ENCODE data around the gene RHOH. TPM values are rescaled to one million over a fixed set of nuclear protein-coding genes. Genes with fewer than 3 reads are reported as not detected.

The RHOH gene
- total RNA-seq, 1 donor from 2014 or later = not detected

DNA sequence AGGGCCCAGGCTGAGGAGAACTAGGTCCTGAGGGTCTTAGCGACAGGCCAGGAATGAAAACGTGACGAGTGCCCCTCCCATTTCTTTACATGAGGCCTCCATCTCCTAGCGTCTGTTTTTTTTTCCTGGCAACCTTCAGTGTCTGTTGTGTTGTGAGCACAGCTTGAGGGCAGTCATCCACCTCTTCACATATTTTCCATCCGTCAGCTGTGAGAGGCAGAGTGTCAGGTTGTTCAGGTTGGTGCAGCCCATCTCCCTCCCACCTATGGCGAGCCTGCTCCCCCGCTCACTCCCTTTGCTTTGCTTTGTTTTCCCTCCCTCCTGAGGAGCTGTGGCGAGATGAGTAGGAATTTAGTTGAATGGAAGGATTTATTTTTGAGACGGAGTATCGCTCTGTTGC is 86.6 kb downstream of the RHOH start:
- no peaks in the 10 kb centered on the region for H3K36me3 ChIP-seq (ENCODE audit: insufficient read depth, low read length)
- FAIRE-seq = no peak
- no peak overlapping the region for H3K27ac ChIP-seq (ENCODE audit: low read depth, low read length)
- no peak for TF ChIP-seq EZH2 (IDR thresholded peaks at IDR 0.05; ENCODE audit: insufficient read depth, low read length)
- TF ChIP-seq, protein P1, sequence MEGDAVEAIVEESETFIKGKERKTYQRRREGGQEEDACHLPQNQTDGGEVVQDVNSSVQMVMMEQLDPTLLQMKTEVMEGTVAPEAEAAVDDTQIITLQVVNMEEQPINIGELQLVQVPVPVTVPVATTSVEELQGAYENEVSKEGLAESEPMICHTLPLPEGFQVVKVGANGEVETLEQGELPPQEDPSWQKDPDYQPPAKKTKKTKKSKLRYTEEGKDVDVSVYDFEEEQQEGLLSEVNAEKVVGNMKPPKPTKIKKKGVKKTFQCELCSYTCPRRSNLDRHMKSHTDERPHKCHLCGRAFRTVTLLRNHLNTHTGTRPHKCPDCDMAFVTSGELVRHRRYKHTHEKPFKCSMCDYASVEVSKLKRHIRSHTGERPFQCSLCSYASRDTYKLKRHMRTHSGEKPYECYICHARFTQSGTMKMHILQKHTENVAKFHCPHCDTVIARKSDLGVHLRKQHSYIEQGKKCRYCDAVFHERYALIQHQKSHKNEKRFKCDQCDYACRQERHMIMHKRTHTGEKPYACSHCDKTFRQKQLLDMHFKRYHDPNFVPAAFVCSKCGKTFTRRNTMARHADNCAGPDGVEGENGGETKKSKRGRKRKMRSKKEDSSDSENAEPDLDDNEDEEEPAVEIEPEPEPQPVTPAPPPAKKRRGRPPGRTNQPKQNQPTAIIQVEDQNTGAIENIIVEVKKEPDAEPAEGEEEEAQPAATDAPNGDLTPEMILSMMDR (IDR thresholded peaks at IDR 0.05; ENCODE audit: insufficient read depth, low read depth, low read length) = no peak
- no peaks in the 10 kb centered on the region for H3K4me1 ChIP-seq (ENCODE audit: insufficient read depth, low read length)
- no peak overlapping the region for H3K4me2 ChIP-seq (ENCODE audit: low read length)
- no peaks in the 10 kb centered on the region for H3K36me3 Mint-ChIP-seq (ENCODE audit: low read depth, unreplicated experiment)
- no peaks in the 10 kb centered on the region for H3K9me3 ChIP-seq (ENCODE audit: insufficient read depth, low read depth, low read length)
- no peak overlapping the region for H3K4me3 Mint-ChIP-seq (ENCODE audit: unreplicated experiment)
- H3K9ac ChIP-seq (ENCODE audit: low read length) = no peak overlapping the region
- H3K27me3 Mint-ChIP-seq (ENCODE audit: low read depth, unreplicated experiment) = peaks cover 17% of the 10 kb centered on the region
- H2AFZ ChIP-seq (ENCODE audit: low read depth, low read length) = no peak overlapping the region
- H3K27me3 ChIP-seq (ENCODE audit: insufficient read depth, low read length) = no peaks in the 10 kb centered on the region
- H3K79me2 ChIP-seq (ENCODE audit: insufficient read depth, low read length) = no peaks in the 10 kb centered on the region
- no peak overlapping the region for H3K4me3 ChIP-seq (ENCODE audit: insufficient read depth, low read depth, low read length)
- H4K20me1 ChIP-seq (ENCODE audit: insufficient read depth, low read length) = no peaks in the 10 kb centered on the region
- H3K4me1 Mint-ChIP-seq (ENCODE audit: low read depth, unreplicated experiment) = no peaks in the 10 kb centered on the region
- DNase-seq (ENCODE audit: low read depth) = no peak
- H3K9me3 Mint-ChIP-seq (ENCODE audit: unreplicated experiment) = peaks cover 9% of the 10 kb centered on the region
- no peak overlapping the region for H3K27ac Mint-ChIP-seq (ENCODE audit: unreplicated experiment)

DNA sequence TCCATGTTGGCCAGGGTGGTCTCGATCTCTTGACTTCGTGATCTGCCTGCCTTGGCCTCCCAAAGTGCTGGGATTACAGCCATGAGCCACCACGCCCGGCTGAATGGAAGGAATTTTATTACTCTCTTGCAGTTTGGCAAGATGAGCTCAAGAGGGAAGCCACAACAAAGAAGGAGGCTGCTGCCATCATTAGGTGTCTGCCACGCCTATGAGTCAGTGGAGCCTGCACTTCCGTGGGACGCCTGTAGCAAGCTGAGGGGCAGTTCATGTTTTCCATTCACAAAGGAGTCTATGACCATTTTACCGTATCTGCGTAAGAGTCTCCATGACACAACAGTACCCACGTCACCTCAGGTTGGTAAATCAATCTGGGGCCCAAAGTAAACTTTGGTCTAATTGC is 87.1 kb downstream of the RHOH start:
- FAIRE-seq = no peak
- H3K4me3 Mint-ChIP-seq (ENCODE audit: unreplicated experiment) = no peak overlapping the region
- no peak overlapping the region for H3K27ac Mint-ChIP-seq (ENCODE audit: unreplicated experiment)

DNA sequence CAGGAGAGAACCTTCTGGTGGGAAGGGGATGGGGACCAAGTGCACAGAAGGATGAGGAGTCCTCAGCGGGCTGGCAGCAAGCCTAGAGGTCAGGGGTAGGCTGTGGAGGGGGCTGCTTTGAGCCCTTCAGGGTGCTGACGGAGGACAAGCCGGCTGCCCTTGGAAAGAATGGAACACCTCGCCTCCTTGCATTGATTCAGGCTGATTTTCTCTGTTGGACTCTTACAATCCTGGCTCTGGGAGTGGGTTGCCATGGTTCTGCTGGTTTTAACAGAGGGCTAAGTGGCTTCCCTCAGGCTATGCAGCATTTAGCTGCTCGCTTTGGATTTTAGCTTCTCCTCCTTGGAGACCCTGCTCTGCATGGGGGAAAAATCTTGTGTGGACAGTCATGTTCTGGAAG is 88.9 kb downstream of the RHOH start:
- no peak for TF ChIP-seq EZH2 (IDR thresholded peaks at IDR 0.05; ENCODE audit: insufficient read depth, low read length)
- TF ChIP-seq, protein P1 (IDR thresholded peaks at IDR 0.05; ENCODE audit: insufficient read depth, low read depth, low read length) = no peak
- no peak overlapping the region for H3K27ac Mint-ChIP-seq (ENCODE audit: unreplicated experiment)
- peaks cover 3% of the 10 kb centered on the region for H3K4me1 Mint-ChIP-seq (ENCODE audit: low read depth, unreplicated experiment)
- FAIRE-seq (no peak), DNase-seq (ENCODE audit: low read depth) (no peak)
- peaks cover 19% of the 10 kb centered on the region for H3K27me3 Mint-ChIP-seq (ENCODE audit: low read depth, unreplicated experiment)
- H3K36me3 ChIP-seq (ENCODE audit: insufficient read depth, low read length) = no peaks in the 10 kb centered on the region
- no peaks in the 10 kb centered on the region for H3K79me2 ChIP-seq (ENCODE audit: insufficient read depth, low read length)
- H3K4me2 ChIP-seq (ENCODE audit: low read length) = no peak overlapping the region
- no peaks in the 10 kb centered on the region for H3K36me3 Mint-ChIP-seq (ENCODE audit: low read depth, unreplicated experiment)
- no peak overlapping the region for H3K4me3 Mint-ChIP-seq (ENCODE audit: unreplicated experiment)
- H3K4me1 ChIP-seq (ENCODE audit: insufficient read depth, low read length) = no peaks in the 10 kb centered on the region
- H3K27ac ChIP-seq (ENCODE audit: low read depth, low read length) = no peak overlapping the region
- H3K27me3 ChIP-seq (ENCODE audit: insufficient read depth, low read length) = no peaks in the 10 kb centered on the region
- H2AFZ ChIP-seq (ENCODE audit: low read depth, low read length) = no peak overlapping the region
- no peaks in the 10 kb centered on the region for H3K9me3 ChIP-seq (ENCODE audit: insufficient read depth, low read depth, low read length)
- peaks cover 8% of the 10 kb centered on the region for H3K9me3 Mint-ChIP-seq (ENCODE audit: unreplicated experiment)
- H3K4me3 ChIP-seq (ENCODE audit: insufficient read depth, low read depth, low read length) = no peak overlapping the region
- H4K20me1 ChIP-seq (ENCODE audit: insufficient read depth, low read length) = no peaks in the 10 kb centered on the region
- H3K9ac ChIP-seq (ENCODE audit: low read length) = no peak overlapping the region

More for the DNA sequence above, 87.1 kb downstream of the RHOH start:
- H3K9ac ChIP-seq (ENCODE audit: low read length) = no peak overlapping the region
- peak; percentile 92 for DNase-seq (ENCODE audit: low read depth)
- no peaks in the 10 kb centered on the region for H3K79me2 ChIP-seq (ENCODE audit: insufficient read depth, low read length)
- H3K4me3 ChIP-seq (ENCODE audit: insufficient read depth, low read depth, low read length) = no peak overlapping the region
- no peaks in the 10 kb centered on the region for H3K9me3 ChIP-seq (ENCODE audit: insufficient read depth, low read depth, low read length)
- Mint-ChIP-seq H3K4me1 (ENCODE audit: low read depth, unreplicated experiment) (no peaks in the 10 kb centered on the region), H3K36me3 (ENCODE audit: low read depth, unreplicated experiment) (no peaks in the 10 kb centered on the region), H3K27me3 (ENCODE audit: low read depth, unreplicated experiment) (peaks cover 17% of the 10 kb centered on the region), H3K9me3 (ENCODE audit: unreplicated experiment) (peaks cover 9% of the 10 kb centered on the region)
- H3K27me3 ChIP-seq (ENCODE audit: insufficient read depth, low read length) = no peaks in the 10 kb centered on the region
- peak overlapping the region; percentile 5 for H2AFZ ChIP-seq (ENCODE audit: low read depth, low read length)
- no peaks in the 10 kb centered on the region for H4K20me1 ChIP-seq (ENCODE audit: insufficient read depth, low read length)
- TF ChIP-seq EZH2 (IDR thresholded peaks at IDR 0.05; ENCODE audit: insufficient read depth, low read length) = no peak
- TF ChIP-seq, protein P1 (IDR thresholded peaks at IDR 0.05; ENCODE audit: insufficient read depth, low read depth, low read length) = no peak
- H3K36me3 ChIP-seq (ENCODE audit: insufficient read depth, low read length) = no peaks in the 10 kb centered on the region
- no peaks in the 10 kb centered on the region for H3K4me1 ChIP-seq (ENCODE audit: insufficient read depth, low read length)
- H3K27ac ChIP-seq (ENCODE audit: low read depth, low read length) = peak overlapping the region; percentile 13
- no peak overlapping the region for H3K4me2 ChIP-seq (ENCODE audit: low read length)

Measured in astrocyte (in vitro differentiated cells and primary cell).